ENCODE measurements around the gene ERICH6.

The ERICH6 gene

DNA sequence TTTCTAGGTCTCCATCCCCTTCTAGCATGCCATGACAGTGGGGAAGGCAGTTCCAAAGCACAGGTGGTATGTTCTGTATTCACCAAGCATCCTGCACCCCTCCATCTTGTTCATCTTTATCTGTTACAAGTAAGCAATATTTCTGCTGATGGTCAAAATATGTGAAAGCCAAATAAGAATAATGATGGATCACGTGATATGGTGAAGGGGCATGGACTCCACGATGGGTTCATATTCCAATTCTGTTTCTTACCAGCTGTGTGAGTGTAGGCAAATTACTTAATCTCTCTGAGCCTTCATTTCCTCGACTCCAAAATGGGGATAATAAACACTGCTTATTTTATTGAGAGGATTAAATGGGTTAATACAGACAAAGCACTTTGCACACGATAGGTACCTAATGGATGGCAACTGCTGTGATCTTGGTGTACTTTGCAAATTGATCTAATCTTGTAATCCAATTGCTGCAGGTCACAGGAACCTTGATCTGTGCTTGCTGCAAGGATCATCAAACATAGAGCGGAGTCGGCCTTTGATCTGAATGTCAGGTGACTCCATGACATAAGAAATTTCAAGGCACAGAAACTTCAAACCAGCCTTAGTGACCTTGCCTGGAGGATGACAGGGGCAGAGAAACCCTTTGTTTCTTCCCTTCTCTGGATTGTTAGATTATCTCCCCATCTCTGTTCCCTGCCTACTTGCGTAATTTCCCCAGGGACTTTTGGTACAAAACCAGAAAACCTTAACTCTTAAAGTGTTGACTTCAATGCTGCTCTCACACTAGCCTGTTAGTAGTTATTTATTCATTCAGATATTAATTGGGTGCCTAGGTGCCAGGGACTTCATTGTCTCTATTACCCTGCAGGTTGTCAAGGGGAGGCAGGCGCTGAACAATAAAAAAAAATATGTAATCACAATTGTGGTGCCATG, 33.4 kb upstream of the ERICH6 start:
- no peak for DNase-seq (ENCODE audit: low spot score)

DNA sequence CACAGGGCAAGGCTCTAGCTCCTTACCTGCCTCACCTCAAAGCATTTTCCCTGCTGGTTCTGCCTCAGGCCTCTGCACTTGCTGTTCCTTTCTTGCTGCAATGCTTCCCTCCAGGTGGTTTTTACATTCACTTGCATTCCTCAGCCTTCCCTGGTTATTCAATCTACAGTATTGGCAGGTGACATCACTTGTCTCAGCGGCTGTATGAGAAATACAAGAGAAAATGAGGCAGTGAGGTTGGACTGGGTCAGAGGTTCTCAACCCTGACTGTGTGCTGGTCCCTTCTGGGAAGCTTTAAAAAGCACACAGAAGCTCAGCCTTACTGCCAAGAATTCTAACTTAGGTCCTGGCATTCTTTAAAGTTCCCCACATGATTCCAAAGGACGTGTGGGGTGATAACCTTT, 32.6 kb upstream of the ERICH6 start:
- peak; percentile 84 for DNase-seq (ENCODE audit: low spot score)

DNA sequence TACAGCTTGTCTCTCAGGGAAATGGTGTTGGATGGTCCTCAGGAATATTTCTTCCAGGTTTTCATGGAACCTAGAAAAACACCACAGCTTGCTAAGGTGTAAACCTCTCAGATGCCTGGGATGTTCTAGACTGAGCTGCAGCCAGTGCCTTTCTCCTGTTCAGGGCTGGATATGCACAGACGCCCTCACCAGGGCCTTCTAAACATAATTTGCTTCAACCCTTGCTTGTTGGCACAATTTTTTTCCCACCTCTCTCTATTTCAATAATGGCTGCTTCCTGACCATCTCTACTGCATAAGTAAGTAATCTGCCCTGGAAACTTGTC, 31.0 kb upstream of the ERICH6 start:
- DNase-seq (ENCODE audit: low spot score): no peak

DNA sequence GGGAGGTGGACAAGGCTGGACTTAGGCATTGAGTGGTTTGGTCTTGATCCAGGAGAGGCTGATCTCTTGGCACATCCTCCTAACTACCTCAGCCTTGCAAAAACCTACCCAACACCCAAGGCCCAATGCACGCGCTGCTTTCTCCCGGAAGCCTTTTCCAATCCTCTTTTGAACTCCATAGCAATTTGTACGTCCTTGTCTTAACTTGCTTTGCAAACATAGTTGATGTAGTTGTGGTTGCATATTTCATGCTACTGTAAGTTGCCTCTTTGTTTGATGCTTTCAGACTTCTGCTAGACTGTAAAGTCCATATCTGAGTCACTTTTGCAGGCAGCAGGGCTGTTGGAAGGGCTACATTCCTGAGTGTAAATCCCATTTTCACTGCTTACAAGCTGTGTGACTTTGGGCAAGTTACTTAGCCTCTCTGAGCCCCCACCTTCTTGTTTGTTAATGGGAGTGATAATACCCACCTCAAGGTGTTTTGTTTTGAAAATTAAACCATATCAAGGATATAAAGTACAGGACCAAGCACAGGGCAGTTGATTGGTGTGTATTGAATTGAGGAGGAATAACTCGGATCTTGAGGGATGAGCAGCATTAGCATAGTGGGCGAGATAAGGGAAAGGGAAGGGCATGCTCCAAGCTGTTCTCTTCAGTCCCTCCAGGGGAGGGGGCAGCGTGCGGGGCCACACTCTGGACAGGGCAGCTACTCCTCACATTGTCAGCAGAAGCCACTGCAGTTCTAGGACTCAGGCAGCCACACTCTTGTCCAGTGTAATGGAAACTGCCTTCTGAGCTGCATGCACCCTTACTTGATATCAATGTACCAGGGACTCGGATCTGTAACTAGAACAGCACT, 30.4 kb upstream of the ERICH6 start:
- DNase-seq (ENCODE audit: low spot score): no peak

DNA sequence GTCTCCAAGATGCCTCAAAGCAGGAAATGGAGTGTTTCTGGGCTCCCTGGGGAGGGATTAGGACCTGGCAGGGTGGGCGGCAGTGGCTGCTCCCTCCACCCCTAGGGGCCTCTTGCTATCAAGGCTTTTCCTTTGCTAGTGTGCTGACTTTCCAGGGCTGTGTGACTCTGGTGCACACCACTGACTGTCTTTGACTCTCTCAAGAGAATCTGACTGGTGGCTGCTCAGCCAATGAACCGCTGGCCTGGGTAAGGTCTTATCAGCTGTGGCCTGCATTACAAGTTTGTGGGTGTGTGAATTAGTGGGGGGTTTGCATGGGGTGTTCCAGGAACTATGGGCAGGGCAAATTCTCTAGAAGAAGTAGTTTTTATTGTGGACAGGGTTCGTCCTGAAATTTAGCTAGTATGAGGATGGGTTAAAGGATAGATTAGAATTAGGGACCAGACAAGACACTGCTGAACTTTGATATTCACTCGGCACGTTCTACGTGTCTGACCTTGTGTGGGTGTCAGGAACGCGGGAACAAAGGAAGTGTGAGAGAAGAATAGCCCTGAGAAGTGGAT, 29.7 kb upstream of the ERICH6 start:
- no peak for DNase-seq (ENCODE audit: low spot score)

DNA sequence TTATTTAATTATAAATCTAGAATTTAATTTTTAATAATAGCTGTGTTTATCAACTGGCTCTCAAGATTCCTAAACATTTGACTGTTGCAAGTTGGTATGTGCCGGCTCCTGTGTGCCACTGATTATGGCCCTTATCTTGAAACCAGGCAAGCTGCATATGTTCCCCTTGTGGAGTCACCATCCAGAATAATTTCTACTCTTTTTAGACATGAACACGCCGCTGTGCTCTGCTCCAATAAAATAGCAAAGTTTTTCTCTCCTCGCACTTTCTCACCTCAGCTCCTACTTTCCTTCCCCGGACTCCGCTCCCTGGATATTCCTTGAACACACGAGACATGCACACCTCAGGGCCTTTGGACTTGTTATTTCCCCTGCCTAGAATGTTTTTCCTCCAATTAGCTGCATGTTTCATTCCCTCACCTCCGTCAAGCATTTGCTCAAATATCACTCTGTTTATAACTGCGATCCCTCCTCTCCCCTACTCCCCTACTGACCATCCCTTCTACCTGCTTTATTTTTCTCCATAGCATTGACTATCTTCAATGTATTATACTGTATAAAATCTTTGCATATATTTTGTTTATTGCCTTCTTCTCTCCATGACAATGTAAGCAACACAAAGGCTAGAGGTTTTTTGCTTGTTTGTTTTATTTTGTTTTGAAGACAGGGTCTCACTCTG, 26.1 kb upstream of the ERICH6 start:
- DNase-seq (ENCODE audit: low spot score): no peak

DNA sequence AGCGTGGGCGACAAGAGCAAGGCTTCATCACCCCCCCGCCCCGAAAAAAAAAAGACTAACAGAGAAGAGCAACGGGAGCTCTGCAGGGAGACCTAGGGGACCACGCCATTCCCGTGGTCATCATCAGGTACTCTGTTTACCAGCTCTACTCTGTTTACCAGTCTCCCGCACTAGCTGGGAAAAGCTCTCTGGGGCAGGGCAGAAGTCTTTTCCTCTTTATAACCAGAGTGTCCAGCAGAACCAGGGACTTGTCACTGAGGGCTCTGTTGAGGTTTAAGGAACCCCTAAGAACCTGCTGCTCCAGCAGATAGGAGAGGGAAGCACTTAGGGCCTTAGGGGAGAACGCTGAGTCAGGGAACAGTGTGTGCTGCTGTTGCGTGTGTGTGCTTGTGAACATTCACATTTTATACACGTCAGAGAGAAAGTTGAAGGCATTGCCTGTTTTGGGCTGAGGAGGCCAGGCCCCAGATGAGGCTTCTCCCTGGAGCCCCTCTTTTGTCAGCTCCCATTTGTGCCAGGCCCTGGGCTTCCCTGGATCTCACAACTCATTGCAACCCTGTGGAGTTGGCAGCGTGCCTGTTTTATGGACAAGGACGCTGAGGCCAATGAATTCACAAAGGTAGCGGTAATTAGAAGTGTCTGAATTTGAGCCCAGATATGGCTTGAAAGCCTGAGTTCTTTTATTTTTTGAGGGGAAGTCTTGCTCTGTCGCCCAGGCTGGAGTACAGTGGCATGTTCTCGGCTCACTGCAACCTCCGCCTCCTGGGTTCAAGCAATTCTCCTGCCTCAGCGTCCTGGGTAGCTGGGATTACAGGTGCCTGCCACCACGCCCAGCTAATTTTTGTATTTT, 24.2 kb upstream of the ERICH6 start:
- DNase-seq (ENCODE audit: low spot score): no peak

DNA sequence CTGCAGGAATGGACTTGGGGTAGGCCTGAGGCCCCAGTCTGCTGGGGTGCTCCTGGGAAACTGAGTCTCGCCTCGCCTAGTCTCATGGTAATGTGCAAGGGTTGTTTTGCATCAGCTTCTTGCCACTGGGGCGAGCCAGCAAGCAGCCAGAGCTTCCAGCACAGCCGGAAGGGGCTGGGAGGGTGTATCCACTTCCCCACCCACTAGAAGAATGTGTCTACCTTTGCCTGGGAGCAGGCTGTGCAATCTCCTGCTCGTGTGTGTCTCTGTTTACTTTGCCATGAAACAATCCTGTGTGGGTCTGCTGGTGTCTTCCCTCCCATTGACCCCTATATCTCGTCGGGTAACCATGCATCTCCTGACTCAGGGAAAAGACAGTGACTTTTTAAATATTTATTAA, 21.8 kb upstream of the ERICH6 start:
- no peak for DNase-seq (ENCODE audit: low spot score)

DNA sequence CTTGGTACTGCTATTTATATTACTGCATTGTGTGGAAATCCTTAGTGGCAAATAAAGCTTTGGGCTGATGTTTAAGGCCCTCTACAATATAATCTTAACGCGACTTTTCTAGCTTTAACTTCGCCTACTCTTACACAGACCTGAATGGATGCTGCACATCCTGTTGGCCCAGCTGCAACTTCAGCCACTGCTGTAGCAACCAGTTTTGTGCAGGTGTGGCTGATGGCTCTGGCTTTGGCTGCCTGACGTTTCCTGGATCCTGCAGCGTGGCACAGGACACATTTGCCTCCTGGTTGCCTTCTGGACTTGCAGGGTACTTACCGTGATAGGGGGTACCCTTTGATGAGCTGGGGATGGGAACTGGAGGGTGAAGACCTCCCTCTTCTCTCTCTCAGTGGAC, 20.2 kb upstream of the ERICH6 start:
- DNase-seq (ENCODE audit: low spot score): no peak

DNA sequence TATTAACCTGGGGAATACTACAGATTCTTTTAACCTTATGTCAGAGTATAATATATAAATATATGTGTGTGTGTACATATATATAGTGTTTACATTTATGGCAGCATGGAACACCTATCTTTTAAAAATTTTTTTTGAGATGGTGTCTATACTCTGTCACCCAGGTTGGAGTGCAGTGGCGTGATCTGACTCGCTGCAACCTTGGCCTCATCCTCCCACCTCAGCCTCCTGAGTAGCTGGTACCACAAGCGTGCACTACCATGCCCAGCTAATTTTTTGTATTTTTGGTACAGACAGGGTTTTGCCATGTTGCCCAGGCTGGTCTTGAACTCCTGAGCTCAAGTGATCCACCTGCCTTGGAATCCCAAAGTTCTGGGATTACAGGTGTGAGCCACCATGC, 18.5 kb upstream of the ERICH6 start:
- no peak for DNase-seq (ENCODE audit: low spot score)

DNA sequence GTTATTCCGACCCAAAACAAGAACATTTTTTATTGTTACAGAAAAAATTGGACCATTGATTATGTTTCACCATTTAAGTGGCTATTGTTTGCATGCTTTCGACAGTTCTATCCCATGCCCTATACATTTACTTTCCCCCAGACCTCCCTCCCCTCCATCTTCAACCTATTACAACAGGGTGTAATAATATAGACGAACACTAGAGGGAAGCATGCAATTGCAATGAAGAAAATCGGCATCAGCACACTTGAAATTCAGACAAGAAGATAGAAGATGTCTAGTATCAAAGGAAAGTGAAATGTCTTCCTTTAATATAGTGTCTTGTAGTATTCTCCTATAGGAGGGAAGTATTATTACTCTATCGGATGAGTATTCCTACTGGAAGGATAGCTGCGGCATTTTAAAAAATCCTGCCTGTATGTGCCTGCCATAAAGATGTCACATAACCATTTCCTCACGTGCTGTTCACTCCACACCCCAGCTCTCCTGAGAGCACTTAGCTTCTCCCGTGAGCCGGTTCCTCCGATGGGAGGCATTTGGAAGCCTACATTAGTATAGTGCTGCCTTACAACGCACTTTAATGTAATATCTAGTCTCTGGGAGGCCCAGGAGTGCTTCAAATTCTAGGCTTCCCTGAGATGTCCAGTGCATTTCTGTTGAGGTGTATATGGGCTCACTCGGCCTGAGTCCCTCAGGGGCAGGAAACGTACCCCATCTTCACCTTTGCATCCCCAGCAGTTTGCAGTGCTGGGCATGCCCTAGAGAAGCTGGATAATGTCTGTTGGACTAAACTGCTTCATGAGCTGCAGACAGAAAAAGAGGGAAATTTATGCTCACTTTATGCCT, 17.8 kb upstream of the ERICH6 start:
- DNase-seq (ENCODE audit: low spot score): peak; percentile 69

DNA sequence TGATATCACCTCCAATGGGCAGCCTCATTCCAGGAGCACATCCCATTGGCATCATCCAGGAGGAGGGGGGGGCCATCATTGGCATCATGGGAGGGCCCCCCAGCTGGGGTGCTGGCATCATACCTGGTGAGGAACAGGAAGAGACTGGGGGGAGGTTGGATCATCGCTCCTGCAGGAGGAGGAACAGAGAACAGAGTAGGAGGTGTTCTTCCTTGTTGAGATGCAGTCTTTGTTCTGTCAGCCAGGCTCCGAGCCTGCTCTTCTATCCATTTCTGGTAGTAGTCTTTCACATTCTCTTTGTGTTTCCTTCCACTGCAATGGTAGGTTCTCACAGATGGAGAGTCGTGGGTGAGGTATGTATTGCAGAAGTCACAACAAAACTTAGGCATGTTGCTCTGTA, 16.7 kb upstream of the ERICH6 start:
- no peak for DNase-seq (ENCODE audit: low spot score)

DNA sequence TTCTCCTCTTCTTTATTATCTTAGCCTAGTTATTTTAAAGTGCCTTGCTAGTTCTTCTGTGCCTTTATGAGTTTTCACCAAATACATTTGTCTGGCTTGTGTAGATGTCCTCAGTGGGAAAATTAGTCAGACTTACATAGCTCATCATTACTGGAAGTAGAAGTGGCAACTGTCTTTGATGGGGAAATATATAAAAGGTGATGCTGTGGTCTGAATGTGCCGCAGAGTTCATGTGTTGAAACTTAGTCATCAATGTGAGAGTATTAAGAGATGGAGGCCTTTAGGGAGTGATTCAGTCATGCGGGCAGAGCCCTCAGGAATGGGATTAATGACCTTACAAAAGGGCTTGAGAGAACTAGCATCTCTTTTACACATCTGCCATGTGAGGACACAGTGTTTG, 6.4 kb upstream of the ERICH6 start:
- no peak for DNase-seq (ENCODE audit: low spot score)

DNA sequence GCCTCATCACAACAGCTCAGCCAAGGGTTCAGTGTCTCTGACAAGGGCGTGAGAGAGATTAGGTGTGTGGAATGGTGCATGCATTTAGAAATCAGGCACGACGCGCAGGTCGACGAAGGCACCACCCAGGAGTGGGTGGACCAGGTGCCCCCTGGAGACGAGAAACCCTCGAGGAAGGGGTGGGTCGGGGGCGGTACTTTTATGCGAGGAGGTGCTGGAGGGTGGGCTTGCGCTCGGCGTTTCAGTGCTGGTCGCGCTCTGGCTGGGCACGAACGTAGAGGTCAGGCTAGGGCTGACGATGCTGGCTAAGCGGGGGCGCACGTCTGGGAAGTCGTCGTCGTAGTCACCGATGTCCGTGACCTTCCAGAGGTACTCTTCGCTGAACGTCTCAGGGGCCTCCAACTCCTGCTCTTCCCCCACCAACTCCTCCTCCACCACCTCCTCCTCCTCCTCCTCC, 393 bp downstream of the ERICH6 start:
- DNase-seq (ENCODE audit: low spot score): no peak

DNA sequence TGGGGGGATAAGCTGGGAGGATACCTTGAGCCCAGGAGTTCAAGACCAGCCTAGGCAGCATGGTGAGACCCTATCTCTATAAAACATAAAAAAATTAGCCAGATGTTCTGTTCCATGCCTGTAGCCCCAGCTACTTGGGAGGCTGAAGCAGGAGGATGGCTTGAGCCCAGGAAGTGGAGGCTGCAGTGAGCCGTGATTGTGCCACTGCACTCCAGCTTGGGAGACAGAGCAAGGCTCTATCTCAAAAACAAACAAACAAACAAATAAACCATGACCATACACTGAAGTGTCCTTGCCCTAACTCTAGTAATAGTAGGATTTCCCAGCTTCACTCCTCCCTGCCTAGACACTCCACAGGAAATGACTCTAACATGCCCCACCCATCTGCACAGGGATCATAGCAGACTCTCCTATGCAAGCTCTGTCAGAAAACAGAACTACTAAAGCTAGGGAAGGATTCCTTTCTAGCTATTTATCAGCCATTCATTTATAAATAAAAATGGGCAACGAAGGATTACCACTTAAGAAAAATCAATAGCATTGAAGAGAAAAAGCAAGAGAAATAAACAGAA, 4.6 kb downstream of the ERICH6 start:
- DNase-seq (ENCODE audit: low spot score): peak; percentile 58

DNA sequence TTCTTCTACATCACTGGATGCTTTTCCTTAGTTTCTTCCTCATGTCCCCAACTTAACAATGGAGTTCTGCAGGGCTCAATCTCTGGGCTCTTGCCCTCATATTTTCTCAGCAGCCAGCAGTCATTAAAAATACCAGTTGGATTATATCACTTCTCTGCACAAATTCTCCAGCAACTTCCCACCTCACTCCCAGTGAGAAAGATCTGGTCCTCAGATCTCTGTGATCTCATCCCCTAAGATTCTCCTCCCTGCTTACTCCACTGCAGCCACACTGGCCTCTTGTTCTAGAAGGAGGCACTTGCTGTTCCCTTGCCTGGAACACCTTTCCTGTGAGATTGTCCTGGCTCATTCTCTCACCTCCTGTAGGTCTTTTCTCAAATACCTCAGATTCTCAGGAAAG, 6.1 kb downstream of the ERICH6 start:
- DNase-seq (ENCODE audit: low spot score): peak; percentile 78

DNA sequence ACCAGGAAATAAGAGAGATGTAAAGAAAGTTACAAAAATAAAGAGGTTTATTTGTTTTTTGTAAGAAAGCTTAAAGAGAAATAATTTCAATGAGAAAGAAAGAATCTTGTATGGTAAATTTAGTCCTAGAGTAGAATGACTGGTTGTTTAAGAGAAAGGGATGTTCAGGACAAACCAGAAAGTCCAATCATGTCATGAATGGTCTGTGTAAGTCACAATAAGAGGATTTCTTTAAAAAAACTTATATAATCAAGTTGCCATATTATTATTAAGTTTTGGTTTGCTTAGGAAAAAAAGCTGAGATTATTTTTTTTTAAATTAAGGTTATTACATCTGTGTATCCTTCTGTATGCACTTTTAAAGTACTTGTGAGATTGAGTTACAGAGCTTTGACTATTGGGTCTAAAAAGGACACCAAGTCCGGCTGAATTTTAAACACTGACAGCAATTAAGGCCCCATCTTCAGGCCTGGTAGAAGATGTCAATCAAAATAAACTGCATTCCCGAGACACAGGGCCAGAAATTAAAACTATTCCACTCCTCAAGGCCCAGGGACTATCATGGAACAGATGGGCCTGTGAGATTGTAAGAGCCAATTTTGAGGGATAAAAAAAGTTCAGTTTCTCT, 12.2 kb downstream of the ERICH6 start:
- DNase-seq (ENCODE audit: low spot score): no peak

DNA sequence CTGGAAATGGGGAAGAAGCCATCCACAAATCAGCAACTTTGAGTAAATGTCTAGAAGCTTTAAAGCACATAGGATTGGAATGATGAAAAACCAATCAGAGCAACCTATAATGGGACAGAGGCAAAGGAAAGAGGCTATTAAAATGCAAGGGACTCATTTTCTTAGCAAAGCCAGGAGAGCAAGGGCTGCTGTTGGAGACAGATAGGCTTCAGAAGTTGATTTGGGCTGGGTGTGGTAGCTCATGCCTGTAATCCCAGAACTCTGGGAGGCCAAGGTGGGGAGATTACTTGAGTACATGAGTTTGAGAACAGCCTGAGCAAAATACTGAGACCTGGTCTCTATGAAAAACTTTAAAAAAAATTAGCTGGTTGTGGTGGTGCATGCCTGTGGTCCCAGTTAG, 16.1 kb downstream of the ERICH6 start:
- DNase-seq (ENCODE audit: low spot score): no peak

DNA sequence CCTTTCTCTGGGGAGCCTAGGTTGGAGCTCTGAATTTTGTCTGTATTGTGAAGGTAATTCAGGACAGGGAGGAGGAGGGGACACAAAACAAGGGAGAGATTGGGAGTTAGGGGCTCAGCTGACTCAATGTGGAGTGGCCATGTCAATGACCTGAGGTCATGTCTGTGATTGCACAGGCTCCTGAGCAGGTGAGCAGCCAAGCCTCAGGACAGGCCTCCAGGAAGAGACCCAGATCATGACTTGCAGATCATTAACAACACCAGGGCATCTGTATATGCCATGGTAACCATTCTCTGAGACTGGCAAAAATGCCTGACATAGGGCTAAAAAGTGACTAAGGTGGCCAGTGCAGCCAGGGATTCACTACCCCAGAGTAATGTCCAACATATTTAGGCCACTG, 20.9 kb downstream of the ERICH6 start:
- DNase-seq (ENCODE audit: low spot score): peak; percentile 80

DNA sequence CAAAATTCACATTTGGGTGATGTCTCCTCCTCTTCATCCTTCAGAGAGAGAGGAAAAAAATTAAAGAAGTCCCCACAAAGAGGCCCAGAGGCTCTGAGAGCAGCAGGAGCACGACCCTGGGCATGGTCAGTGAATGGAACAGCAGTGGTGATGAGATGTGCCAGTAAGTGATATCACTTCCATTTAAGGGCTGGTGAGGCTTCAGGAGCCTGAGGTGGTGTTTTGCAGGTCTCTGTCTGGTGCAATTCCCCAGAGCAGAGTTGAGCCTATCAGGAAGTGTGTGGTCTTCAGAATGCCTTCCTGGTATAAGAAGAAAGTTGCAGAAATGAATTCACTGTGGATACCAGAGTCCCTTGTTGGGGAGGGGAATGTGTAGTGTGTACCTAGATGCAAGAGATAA, 21.4 kb downstream of the ERICH6 start:
- peak; percentile 37 for DNase-seq (ENCODE audit: low spot score)

Measured in kidney tubule cell (primary cell).